HG03354 (cell line): ENCODE data around the gene HEATR5B.
A peak's percentile ranks its signal among the peaks of the same experiment; 100 is the strongest.
"Not testable (repeated sequence)": the region's sequence is repeated elsewhere in the genome, so short reads cannot be mapped to it uniquely, and the experiment has no call there.

ENCODE experiments used
- ATAC-seq: cut with Tn5 transposase; IDR thresholded peaks from one replicate; pipeline ENCODE4 v1.9.1; 2021; ENCODE audit warnings: mild to moderate bottlenecking; ENCODE audit not compliant: unreplicated experiment, poor library complexity, severe bottlenecking

Gene HEATR5B

DNA sequence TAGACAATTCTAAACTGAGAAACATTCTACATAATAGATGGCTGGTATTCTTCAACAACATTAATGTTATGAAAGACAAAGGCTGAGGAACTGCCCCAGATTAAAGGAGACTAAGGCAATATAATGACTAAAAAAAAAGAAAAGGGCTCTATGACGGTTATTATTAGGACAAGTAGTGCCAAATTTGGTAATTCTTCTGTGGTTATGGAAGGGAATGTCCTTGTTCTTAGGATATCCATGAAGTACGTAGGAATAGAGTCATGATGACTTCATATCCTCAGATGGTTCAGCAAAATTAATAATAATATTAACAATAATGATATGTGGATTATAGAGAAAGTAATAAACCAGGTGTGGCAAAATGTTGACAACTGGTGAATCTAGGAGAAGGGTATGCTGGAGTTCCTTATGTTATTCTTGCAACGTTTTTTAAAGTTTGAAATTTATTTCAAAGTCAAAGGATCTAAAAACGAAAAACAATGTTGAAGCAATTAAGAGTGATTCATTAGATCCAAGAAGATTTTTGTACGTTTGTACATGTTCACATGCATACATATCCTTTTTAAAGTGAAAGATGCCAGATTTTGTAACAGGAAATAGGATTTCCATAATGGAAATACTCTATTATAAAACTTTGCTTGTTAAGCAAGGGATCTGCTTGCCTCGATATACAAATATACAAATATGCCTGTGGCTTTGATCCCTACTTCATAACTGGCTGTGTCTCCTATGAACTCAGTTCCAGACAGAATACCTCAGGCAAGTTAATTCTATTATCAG, 90.1 kb downstream of the HEATR5B start:
- no peak for ATAC-seq

DNA sequence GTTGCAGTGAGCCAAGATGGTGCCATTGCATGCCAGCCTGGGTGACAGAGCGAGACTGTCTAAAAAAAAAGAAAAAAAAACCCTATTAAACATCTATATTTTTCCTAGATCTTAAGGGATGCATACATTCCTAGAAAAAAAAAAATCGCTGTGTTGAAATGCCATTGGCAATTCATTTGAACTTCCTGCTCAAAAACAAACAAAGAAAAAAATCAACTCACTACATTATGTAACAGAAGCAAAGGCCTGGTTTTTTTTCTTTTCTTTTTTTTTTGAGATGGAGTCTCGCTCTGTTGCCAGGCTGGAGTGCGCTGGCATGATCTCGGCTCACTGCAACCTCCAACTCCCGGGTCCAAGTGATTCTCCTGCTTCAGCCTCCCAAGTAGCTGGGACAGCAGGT, 96.2 kb downstream of the HEATR5B start:
- ATAC-seq: no peak

- no peak for ATAC-seq
Observed at GRCh38 chr2:36982467-36982866, 101.7 kb downstream of the HEATR5B start.

DNA sequence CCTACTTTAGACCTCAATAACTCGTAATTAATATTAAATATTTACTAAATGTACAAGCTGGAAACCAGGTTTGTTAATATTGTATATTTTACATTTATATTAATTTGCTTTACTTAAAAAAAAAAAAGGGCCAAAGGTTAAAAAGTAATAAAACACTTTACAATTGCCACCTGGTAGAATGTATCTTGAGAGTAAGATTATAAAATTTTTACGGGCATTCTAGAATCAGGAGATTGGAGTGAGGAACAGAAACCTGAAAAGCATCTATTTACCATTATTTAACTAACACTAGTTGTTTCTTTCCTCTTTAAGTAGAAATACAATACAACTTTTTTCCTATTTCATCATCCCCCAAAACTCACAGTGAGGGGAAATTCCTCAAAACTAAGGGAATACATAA, 102.3 kb downstream of the HEATR5B start:
- no peak for ATAC-seq

DNA sequence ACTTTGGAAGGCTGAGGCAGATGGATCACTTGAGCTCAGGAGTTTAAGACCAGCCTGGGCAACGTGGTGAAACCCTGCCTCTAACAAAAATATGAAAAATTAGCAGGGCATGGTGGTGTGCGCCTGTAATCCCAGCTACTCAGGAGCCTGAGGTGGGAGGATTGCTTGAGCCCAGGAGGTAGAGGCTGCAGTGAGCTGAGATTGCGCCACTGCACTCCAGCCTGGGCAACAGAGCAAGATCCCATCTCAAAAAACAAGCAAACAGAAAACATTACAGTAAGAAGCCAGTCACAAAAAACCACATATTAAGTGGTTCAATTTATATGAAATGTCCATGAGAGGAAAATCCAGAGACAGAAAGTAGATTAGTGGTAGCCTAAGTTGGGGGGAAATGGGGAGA, 105.2 kb downstream of the HEATR5B start:
- not testable (repeated sequence) for ATAC-seq

DNA sequence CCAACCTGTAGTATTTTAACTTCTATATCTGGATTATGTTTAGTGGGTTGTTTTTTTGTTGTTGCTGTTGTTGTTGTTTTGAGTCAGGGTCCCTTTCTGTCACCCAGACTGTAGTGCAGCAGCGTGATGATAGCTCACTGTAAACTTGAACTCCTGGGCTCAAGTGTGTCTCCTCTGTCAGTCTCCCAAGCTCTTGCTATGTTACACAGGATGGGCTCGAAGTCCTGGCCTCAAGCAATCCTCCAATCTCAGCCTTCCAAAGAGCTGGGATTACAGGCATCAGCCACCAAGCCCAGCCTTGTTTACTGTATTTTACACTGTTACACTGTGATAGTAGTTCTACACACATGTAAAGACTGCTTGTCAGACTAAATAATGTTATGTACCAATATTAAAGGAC, 108.1 kb downstream of the HEATR5B start:
- ATAC-seq: no peak

DNA sequence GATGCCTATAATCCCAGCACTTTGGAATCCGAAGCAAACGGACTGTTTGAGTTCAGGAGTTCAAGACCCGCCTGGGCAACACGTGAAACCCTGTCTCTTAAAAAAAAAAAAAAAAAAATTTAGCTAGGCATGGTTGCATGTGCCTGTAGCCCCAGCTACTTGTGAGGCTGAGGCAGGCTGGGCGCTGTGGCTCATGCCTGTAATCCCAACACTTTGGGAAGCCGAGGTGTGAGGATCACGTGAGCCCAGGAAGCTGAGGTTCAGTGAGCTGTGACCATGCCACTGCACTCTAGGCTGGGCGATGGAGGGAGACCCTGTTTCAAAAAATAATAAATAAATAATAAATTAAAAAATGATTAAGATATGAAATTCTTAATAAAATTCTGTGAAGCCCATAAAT, 108.9 kb downstream of the HEATR5B start:
- ATAC-seq: no peak

- ATAC-seq: no peak
Observed at GRCh38 chr2:36973320-36973719, 110.9 kb downstream of the HEATR5B start.

GRCh38 chr2:36971990-36972389, 112.2 kb downstream of the HEATR5B start:
- no peak for ATAC-seq

GRCh38 chr2:36967236-36967876, 116.8 kb downstream of the HEATR5B start:
- ATAC-seq: no peak

- peak; percentile 98 for ATAC-seq
Observed at GRCh38 chr2:36966370-36967235, 117.6 kb downstream of the HEATR5B start, which contains the start of gene STRN. Gene STRN (minus strand): TSS chr2:36966536. CDS start chr2:36966463, 73 bp downstream.

DNA sequence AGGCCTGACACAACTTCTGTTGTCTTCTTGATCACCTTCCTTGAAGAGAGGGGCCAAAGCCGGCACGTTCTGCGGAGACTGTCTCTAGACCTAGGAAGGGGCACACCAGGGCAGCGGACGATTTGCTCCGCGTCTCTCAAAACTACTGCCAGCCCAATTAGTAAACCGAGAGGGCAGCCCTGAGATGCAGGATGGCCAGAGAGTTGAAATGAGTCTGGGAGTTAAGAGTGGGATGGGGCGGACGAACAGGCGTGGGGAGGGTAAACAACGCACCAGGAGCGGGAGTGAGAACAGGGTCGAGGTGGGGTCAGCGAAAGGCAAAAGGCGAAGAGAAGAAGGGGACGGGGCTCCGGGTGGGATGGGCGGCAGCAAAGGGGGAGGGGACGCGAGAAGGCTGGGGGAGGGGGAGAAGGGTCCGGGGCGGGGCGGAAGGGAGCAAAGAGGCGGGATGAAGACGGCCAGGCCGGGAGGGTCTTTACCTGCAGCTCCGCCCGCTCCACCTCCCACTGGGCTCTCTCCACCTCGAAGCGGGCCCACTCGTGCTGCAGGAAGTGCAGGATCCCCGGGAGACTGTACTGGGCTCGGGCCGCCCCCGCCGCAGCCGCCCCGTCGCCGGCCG, 118.3 kb downstream of the HEATR5B start:
- ATAC-seq: peak; percentile 40

DNA sequence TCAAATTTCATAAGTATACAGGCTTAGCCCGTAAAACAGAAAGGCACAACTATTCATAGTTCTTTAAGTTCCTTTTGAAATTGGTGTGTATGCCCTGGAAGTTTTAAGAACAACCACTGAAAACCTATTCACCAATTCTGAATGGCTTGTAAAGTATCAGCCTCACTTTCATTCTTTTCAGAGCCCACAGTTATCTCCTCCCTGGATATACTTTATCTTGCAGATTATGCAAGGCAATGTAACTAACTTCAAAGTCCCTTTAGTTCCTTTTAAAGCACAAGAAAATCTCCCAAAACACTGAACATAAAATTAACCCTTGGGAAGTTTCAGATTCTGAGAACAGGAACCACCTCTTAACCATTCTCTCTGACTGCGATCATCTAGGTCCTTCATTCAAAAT, 119.0 kb downstream of the HEATR5B start:
- ATAC-seq: no peak

- no peak for ATAC-seq
Observed at GRCh38 chr2:36964496-36965058, 119.6 kb downstream of the HEATR5B start.

DNA sequence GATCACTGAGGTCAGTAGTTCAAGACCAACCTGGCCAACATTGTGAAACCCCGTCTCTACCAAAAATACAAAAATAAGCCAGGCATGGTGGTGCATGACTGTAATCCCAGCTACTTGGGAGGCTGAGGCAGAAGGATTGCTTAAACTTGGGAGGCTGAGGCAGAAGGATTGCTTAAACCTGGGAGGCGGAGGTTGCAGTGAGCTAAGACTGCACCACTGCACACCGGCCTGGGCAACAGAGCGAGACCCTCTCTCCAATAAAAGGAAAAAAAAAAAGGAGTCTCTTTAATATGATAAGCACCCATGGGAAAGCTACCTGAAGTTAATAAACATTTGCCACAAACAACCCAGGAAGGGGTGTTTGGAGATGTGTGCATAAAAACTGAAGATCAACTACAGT, 120.4 kb downstream of the HEATR5B start:
- no peak for ATAC-seq

- no peak for ATAC-seq
Observed at GRCh38 chr2:36963106-36963505, 121.1 kb downstream of the HEATR5B start.

- no peak for ATAC-seq
Observed at GRCh38 chr2:36960773-36961172, 123.4 kb downstream of the HEATR5B start.

DNA sequence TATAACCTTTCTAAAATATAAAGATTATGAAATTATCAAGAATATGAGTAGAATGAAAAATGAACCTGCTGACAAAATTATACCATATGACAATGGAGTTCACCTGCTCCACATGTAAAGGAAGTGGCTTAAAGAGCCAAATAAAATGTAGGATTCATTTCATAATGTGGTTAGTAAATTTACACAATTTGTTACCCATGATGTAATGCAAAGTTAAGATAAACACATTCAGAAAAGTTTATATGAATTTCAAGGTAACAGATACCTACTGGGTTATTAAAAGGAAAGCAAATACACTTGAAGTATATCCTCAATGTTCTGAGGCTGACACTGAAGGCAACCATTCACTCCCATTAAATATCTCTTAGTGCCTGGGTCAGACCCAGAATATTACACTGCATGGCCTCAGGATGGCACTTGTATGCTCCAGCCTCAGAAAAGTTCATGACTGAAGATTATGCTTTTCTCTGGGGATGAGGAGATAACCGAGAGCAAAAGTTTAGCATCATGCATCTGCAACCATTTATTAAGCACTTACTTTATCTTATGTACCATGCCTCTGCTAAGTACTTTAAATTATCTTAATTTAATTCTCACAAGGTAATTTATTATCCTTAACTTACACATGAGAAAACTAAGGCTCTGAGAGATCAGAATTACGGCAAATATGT, 124.0 kb downstream of the HEATR5B start:
- ATAC-seq: no peak

GRCh38 chr2:36954977-36955607, 129.1 kb downstream of the HEATR5B start:
- ATAC-seq: no peak
